ENCODE results near the gene PKN1.

The PKN1 gene

DNA sequence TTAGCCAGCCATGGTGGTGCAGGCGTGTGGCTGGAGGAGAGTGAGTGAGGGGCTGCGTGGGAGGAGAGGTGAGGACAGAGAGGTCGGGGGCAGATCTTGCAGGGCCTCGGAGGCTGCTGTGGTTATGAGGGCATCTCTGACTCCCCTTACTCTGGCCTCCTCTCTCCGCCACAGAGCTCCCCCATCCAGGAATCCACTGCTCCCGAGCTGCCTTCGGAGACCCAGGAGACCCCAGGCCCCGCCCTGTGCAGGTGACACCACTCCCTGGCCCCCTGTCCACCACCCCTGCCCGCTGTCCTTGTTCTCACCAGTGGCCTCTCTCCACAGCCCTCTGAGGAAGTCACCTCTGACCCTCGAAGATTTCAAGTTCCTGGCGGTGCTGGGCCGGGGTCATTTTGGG lies 34.3 kb downstream of the PKN1 start:
- peaks cover 2% of the 10 kb centered on the region for H3K36me3 Mint-ChIP-seq
- no peaks in the 10 kb centered on the region for H3K27me3 Mint-ChIP-seq
- H3K9me3 Mint-ChIP-seq, result no peaks in the 10 kb centered on the region
- H3K4me3 Mint-ChIP-seq, result no peak overlapping the region
- H3K4me1 Mint-ChIP-seq, result no peaks in the 10 kb centered on the region
- H3K27ac Mint-ChIP-seq, result peak overlapping the region; percentile 65

DNA sequence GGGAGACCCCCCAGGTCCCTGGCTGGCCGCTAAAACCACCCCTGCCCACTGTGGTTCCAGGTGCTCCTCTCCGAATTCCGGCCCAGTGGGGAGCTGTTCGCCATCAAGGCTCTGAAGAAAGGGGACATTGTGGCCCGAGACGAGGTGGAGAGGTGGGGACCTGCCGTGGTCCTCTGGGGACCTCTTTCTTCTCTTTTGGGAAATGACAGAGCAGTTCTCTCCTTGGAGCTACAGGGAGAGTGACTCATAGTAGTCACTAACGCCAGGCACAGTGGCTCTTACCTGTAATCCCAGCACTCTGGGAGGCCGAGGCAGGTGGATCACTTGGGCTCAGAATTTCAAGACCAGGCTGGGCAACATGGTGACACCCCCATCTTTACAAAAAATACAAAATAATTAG lies 34.7 kb downstream of the PKN1 start:
- Mint-ChIP-seq H3K9me3 (no peaks in the 10 kb centered on the region), H3K4me1 (peaks cover 2% of the 10 kb centered on the region), H3K4me3 (no peak overlapping the region), H3K27ac (no peak overlapping the region), H3K36me3 (peaks cover 2% of the 10 kb centered on the region), H3K27me3 (peaks cover under 1% of the 10 kb centered on the region)

DNA sequence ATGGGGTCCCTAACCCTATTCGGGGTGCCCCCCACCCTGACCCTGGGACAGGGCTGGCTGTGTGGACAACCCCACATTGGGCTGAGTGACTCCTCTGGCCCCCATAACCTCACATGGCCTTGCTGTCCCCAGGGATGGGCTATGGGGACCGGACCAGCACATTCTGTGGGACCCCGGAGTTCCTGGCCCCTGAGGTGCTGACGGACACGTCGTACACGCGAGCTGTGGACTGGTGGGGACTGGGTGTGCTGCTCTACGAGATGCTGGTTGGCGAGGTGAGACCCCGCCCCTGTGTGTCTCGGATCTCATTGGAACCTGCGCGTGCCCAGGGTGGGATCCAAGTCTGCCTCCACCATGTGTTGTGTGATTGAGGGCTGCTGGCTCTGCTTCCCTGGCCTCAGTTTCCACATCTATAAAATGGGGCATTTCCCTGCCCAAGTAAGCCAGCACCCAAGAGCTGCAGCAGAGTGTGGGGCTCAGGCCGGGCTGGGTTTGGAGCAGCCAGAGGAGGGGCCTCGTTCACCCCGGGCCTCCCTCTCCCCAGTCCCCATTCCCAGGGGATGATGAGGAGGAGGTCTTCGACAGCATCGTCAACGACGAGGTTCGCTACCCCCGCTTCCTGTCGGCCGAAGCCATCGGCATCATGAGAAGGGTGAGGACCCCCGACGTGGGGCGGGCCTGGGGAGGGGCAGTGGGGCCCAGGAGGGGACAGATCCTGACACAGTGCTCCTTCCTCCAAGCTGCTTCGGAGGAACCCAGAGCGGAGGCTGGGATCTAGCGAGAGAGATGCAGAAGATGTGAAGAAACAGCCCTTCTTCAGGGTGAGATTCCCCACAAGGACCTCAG lies 37.1 kb downstream of the PKN1 start:
- no peaks in the 10 kb centered on the region for H3K9me3 Mint-ChIP-seq
- no peak overlapping the region for H3K27ac Mint-ChIP-seq
- peaks cover 16% of the 10 kb centered on the region for H3K4me1 Mint-ChIP-seq
- H3K4me3 Mint-ChIP-seq, result no peak overlapping the region
- H3K36me3 Mint-ChIP-seq, result peaks cover 2% of the 10 kb centered on the region
- peaks cover 11% of the 10 kb centered on the region for H3K27me3 Mint-ChIP-seq

DNA sequence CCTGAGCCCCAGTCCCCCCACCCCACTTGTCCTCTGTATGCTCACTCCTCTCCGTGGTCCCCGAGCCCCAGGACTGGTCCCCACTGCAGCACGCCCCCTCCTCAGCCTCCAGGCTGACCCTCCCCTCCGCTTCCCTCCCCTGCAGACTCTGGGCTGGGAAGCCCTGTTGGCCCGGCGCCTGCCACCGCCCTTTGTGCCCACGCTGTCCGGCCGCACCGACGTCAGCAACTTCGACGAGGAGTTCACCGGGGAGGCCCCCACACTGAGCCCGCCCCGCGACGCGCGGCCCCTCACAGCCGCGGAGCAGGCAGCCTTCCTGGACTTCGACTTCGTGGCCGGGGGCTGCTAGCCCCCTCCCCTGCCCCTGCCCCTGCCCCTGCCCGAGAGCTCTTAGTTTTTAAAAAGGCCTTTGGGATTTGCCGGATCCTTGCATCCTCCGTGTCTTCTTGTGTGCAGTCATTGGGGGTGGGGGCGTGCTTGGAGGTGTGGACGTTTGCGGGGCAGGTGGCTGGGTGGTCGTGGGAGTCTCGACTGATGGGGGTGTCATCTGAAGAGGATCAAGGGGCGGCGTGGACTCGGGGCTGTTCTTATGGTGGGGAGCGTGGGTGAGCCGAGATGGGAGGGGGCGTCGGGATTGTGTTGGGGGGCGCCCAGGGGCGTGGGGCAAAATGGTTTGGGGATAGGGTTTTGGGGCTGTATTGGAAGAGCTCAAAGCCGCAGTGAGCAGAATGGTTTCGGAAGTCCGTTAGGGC lies 38.5 kb downstream of the PKN1 start:
- Mint-ChIP-seq H3K4me1 (peaks cover 28% of the 10 kb centered on the region), H3K27me3 (peaks cover 14% of the 10 kb centered on the region), H3K36me3 (peaks cover 2% of the 10 kb centered on the region), H3K27ac (no peak overlapping the region), H3K9me3 (no peaks in the 10 kb centered on the region), H3K4me3 (no peak overlapping the region)

DNA sequence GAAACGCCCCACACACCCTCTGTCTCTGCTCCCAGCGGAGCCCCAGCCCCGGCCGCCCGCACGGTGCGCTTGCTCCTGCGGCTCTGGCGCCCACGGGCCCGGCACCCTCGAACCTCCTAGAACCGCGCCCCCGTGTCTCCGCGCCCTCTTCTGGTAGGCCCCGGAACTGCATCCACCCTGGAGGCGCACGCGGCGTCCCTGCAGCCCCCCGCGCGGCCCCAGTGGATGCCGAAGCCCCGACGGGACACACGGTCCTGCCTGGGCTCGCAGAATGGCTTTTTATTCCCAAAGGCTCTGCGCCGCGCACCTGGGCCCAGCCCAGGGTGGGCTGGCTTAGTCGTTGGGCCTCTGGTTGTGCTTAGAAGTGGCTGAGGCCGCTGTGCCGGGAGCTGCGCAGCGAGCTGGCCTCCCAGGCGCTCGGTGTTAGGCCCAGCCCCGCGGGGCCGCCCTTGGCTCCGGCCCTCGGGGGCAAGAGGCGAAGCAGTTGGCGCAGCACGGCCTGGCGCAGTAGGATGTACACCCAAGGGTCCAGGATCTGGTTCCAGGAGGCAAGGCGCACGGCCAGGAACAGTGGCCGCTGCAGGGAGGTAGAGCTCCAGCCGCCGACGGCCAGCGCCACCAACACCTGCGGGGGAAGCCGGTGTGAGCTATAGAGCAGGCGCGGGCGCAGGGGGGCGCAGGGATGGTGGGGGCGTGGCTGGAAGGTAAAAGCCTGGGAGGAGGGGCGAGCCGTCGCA lies 39.3 kb downstream of the PKN1 start:
- no peak overlapping the region for H3K27ac Mint-ChIP-seq
- H3K4me3 Mint-ChIP-seq, result peak overlapping the region; percentile 58
- H3K36me3 Mint-ChIP-seq, result peaks cover 2% of the 10 kb centered on the region
- peaks cover 30% of the 10 kb centered on the region for H3K4me1 Mint-ChIP-seq
- peaks cover 14% of the 10 kb centered on the region for H3K27me3 Mint-ChIP-seq
- no peaks in the 10 kb centered on the region for H3K9me3 Mint-ChIP-seq

DNA sequence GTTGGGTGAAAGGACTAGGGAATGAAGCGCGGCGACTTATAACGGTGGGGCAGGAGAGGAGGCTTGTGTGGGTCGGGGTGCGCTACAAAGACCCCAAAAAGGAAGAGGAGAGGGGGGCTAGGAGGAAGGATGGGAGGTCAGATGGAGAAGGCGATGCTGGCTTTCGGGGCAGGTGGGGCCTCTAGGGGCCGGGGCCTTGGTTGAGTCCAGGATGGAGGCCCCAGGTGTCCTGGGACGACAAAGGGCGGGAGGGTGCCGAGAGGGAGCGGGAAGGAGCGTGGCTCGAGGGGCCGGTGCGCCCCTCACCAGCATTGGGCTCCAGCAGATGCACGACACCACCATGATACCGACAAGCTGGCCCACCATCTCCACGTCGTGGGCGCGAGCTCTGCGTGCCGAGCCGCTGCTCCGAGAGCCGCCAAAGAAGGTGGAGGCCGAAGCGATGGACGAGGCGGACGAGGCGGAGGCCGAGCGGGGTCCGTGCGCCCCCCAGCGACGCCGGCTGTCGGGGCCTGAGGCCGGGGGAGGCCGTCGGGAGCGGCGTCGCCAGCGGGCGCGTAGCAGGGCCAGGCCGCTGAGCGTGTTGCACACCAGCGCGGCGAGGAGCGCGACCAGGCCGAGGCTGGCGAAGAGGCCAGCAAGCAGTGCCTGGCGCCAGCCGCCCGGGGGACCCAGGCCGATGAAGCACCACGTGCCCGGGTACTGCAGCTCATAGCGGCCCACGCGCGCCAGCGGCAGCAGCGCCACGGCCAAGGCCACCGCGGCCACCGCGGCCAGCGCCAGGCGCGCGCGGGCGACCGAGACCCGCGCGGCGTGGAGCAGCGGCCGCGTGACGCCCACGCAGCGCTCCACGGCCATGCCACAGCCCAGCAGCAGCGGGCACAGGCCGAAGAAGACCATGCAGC lies 40.2 kb downstream of the PKN1 start:
- H3K4me1 Mint-ChIP-seq, result peaks cover 30% of the 10 kb centered on the region
- peak overlapping the region; percentile 58 for H3K4me3 Mint-ChIP-seq
- no peaks in the 10 kb centered on the region for H3K9me3 Mint-ChIP-seq
- no peak overlapping the region for H3K27ac Mint-ChIP-seq
- H3K27me3 Mint-ChIP-seq, result peaks cover 14% of the 10 kb centered on the region
- peaks cover 2% of the 10 kb centered on the region for H3K36me3 Mint-ChIP-seq

DNA sequence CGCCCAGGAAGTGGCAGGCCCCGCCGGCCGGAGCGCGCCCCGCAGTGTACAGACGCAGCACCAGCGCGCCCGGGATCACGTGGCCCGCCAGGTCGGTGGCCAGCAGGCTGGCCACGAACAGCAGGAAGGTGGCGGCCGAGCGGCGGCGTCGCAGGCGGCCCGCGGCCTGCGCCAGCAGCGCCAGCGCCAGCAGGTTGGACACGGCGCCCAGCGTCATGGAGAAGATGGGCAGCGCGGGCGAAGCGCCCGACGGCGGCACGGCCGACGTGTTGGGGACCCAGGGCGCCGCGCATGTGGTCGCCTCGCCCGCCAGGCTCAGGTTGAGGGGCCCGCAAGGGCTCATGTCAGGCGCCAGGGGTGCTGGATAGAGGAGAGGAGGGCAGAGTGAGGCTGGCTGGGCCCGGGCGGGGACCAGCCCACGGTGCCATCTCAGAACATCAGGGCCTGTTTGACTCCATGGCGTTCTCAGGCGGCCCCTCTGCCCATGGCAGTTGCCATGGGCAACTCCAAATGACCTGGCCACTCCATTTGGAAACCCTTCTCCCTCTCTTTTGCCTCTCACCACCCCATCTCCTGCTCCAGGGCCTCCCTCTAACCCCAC lies 41.0 kb downstream of the PKN1 start:
- H3K27ac Mint-ChIP-seq, result no peak overlapping the region
- peaks cover 14% of the 10 kb centered on the region for H3K27me3 Mint-ChIP-seq
- no peak overlapping the region for H3K4me3 Mint-ChIP-seq
- no peaks in the 10 kb centered on the region for H3K9me3 Mint-ChIP-seq
- peaks cover 2% of the 10 kb centered on the region for H3K36me3 Mint-ChIP-seq
- peaks cover 30% of the 10 kb centered on the region for H3K4me1 Mint-ChIP-seq

DNA sequence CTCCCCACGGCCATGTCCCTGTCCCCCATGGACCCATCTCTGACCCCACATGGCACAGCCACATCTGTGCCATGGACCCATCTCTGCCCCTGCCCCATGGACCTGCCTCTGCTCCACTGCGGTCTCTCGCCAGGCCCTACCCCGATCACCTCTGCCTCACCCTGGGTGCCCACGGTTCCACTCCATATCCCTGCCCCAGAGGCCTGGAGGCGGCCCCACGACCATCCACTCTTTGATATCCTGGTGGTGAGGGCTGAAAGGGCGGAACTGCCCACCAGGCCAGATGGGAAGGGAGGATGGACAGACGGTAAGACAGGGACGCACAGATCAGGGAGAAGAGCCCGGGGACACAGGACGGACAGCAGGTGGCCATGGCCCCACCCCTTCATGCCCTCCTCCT lies 41.7 kb downstream of the PKN1 start:
- no peaks in the 10 kb centered on the region for H3K9me3 Mint-ChIP-seq
- peaks cover 30% of the 10 kb centered on the region for H3K4me1 Mint-ChIP-seq
- no peak overlapping the region for H3K27ac Mint-ChIP-seq
- H3K36me3 Mint-ChIP-seq, result no peaks in the 10 kb centered on the region
- peaks cover 14% of the 10 kb centered on the region for H3K27me3 Mint-ChIP-seq
- no peak overlapping the region for H3K4me3 Mint-ChIP-seq

DNA sequence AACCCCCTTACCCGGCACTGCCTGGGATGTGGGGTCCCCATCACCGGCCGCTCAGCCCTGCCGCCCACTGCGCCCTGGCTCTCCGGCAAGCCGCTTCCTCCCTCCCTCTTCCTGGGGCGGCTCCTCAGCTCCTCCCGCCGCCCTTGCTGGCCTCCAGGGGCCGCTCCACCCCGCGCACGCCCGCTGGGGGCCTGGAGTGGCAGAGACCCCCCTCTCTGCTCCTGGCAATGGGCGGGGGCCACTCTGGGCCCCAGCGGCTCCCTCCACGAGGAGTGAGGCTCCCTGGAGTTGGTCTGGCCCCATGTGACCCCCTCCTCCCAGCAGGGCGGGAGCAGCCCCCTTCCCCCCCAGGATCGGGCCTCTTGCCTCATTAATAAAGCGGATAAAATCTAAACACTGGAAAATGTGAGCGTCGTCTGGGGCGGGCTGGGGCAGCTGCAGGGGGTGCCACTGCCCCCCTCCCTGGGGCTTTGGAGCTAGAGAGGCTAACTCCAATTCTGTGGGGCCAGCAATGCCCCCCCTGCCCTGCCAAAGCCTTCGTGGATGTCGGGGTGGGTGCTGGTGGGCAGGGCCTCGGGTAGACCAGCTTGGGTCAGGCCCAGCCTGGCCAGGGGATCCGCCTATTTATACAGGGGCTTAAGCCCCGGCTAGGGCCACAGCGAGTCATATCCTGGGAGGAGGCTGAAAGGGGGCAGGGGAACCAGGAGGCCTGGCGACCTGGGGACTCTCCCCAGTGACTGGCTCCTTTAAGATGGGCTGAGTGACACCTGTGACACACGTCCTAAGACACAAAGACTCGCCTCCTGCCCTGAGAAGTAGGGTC lies 42.4 kb downstream of the PKN1 start, which contains the start of gene PTGER1:
Gene PTGER1 (minus strand): TSS at position 104 of the 823 bp plus-strand sequence. CDS start 1,034 bp downstream, outside the sequence.
- Mint-ChIP-seq H3K36me3 (no peaks in the 10 kb centered on the region), H3K9me3 (no peaks in the 10 kb centered on the region), H3K4me3 (no peak within 1 kb of the TSS), H3K27me3 (peaks cover 14% of the 10 kb centered on the region), H3K4me1 (peaks cover 30% of the 10 kb centered on the region), H3K27ac (no peak within 1 kb of the TSS)

DNA sequence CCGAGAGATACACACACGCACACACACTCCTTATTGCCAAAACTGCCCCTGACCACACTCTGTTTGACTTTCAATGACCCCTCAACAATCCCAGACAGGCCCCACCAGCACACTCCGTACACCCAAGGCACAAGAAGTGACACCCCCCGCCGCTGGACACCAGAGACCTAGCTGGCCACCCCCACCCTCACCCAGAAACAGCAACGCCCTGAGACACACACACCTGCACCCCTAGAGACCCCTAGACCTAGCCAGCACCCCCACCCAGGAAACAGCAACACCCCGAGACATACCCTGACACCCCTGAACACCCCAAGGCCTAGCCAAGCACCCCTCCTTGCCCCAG lies 43.2 kb downstream of the PKN1 start:
- no peaks in the 10 kb centered on the region for H3K36me3 Mint-ChIP-seq
- H3K4me1 Mint-ChIP-seq, result peaks cover 30% of the 10 kb centered on the region
- no peaks in the 10 kb centered on the region for H3K9me3 Mint-ChIP-seq
- peaks cover 14% of the 10 kb centered on the region for H3K27me3 Mint-ChIP-seq
- no peak overlapping the region for H3K27ac Mint-ChIP-seq
- H3K4me3 Mint-ChIP-seq, result no peak overlapping the region

DNA sequence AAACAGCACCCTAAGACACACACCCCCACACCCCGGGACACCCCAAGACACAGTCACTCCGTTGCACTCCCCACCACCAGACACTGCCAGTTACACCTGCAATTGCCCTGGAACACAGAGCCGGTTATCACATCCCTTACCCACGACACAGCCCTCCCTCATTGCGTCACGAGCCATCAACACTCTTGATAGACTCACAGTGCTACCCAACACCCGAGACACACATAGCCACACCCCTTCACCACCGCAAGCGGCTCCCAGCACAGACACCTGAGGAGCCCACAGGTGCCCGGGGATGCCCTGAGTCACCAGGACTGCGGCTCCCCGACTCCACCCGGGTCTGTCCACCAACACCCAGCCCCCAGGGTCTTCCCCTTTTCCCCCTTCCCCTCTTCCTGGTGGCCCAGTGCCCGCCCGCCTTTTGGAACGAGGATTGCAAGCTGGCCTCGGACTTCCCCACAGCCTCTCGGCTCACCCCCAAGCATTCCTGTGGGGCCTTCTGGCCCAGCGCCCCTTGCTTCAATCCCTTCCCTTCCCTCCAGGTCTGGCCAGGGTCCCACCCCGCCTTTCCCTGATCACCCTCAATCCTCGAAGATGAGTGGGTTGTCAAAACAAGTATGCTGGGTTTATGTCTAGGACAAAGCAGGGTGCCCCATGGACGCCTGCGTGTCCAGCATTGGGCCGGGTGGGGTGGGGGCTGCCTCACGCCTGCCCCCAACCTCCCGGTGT lies 43.7 kb downstream of the PKN1 start:
- H3K36me3 Mint-ChIP-seq, result no peaks in the 10 kb centered on the region
- H3K9me3 Mint-ChIP-seq, result no peaks in the 10 kb centered on the region
- H3K4me1 Mint-ChIP-seq, result peaks cover 30% of the 10 kb centered on the region
- peaks cover 14% of the 10 kb centered on the region for H3K27me3 Mint-ChIP-seq
- no peak overlapping the region for H3K4me3 Mint-ChIP-seq
- no peak overlapping the region for H3K27ac Mint-ChIP-seq

DNA sequence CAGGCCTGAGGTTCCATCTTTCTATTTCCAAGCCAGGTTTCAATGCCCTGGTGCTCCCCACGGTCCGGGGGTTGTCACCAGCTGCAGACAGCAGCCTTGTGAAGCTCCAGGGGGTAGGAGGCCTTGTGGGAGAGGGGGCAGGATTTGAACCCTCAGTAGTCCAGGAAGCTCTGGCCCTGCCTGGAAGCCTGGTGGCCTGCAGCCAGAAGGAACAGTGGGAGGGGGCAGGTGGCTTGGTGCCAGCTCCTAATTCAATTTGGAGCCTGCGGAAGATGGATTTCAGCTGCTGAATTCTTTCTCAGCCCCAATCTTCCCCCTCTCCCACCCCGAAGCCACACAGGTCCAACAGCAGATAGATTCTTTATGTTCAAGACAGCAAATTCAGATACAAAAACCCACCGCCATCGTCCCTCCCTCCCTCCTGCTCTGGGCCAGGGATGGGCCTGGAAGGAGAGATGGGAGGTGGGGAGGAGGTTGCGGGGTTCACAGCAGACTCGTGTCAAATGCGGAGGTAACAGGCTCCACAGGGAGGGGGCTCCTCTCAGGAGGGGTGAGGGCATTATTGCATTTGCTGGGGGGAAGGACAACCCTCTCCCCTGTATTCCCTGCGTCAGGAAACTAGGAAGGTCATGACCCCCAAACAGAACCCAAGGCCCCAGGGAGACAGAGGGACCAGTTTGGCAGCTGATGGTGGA lies 44.5 kb downstream of the PKN1 start:
- Mint-ChIP-seq H3K36me3 (no peaks in the 10 kb centered on the region), H3K4me3 (no peak overlapping the region), H3K27ac (no peak overlapping the region), H3K4me1 (peaks cover 30% of the 10 kb centered on the region), H3K27me3 (peaks cover 14% of the 10 kb centered on the region), H3K9me3 (no peaks in the 10 kb centered on the region)

DNA sequence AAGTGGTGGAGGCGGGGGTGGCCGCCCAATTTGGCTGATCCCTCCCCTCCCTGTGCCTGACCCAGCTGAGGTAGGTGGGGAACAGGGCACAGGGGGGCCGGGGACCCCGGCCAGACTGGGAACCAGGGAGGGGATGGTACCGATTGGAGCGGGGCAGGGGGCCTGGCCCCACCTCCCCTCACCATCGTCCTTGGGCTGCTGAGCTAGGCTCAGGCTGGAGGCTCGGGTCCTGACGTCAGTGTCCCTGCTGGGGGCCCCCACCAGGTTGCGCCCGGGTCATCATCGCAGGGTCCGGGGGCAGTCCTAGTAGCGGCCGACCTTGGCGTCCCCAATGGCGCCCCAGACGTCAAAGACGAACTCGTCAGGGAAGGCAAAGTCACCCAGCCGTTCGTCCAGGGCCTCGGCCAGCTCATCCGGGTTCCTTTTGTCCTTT lies 45.0 kb downstream of the PKN1 start:
- Mint-ChIP-seq H3K36me3 (no peaks in the 10 kb centered on the region), H3K27me3 (peaks cover 11% of the 10 kb centered on the region), H3K27ac (no peak overlapping the region), H3K4me3 (no peak overlapping the region), H3K9me3 (no peaks in the 10 kb centered on the region), H3K4me1 (peaks cover 25% of the 10 kb centered on the region)

Data from activated naive CD4-positive, alpha-beta T cell treated with anti-CD3 and anti-CD28 coated beads, Interleukin-2, amount 50 U/mL, for 24 hours (primary cell).